H9 (cell line): Measurements from ENCODE around the gene PPFIA2. TPM values are rescaled to one million over a fixed set of nuclear protein-coding genes. Genes with fewer than 3 reads are reported as not detected.

Experiments used
- DNase-seq: peaks from one replicate; pipeline ENCODE4 v3.0.0-alpha.2; 2017
- H2AFZ ChIP-seq: one replicate; pipeline ENCODE4 v1.6.1; 2013; ENCODE audit warnings: mild to moderate bottlenecking, low read length, control low read depth, moderate library complexity
- H2AK5ac ChIP-seq: 2 replicates; pipeline ENCODE4 v1.6.1; 2013; ENCODE audit warnings: low read length, control low read depth, mixed read lengths; ENCODE audit not compliant: insufficient read length
- H2BK120ac ChIP-seq: one replicate; pipeline ENCODE4 v1.6.1; 2013; ENCODE audit warnings: low read depth, mild to moderate bottlenecking, low read length, control low read depth, inconsistent platforms; ENCODE audit not compliant: poor library complexity, severe bottlenecking
- H2BK12ac ChIP-seq: 2 replicates; pipeline ENCODE4 v1.6.1; 2013; ENCODE audit warnings: low read length, control low read depth, mixed read lengths, low read depth; ENCODE audit not compliant: insufficient read length
- H2BK15ac ChIP-seq: 2 replicates; pipeline ENCODE4 v1.6.1; 2013; ENCODE audit warnings: low read depth, low read length, control low read depth
- H2BK20ac ChIP-seq: one replicate; pipeline ENCODE4 v1.6.1; 2013; ENCODE audit warnings: low read depth, mild to moderate bottlenecking, low read length, control low read depth, inconsistent platforms; ENCODE audit not compliant: poor library complexity, severe bottlenecking
- H2BK5ac ChIP-seq: 2 replicates; pipeline ENCODE4 v1.6.1; 2013; ENCODE audit warnings: low read length, control low read depth, mixed read lengths; ENCODE audit not compliant: insufficient read length
- H3K14ac ChIP-seq: 2 replicates; pipeline ENCODE4 v1.6.1; 2013; ENCODE audit warnings: low read length, control low read depth; ENCODE audit not compliant: insufficient read depth
- H3K18ac ChIP-seq: 2 replicates; pipeline ENCODE4 v1.6.1; 2013; ENCODE audit warnings: low read depth, mild to moderate bottlenecking, mixed read lengths, low read length, control low read depth; ENCODE audit not compliant: insufficient read length
- H3K23ac ChIP-seq: 2 replicates; pipeline ENCODE4 v1.6.1; 2013; ENCODE audit warnings: low read length, control low read depth, mixed read lengths, low read depth; ENCODE audit not compliant: insufficient read length
- H3K23me2 ChIP-seq: 2 replicates; pipeline ENCODE4 v1.6.1; 2013; ENCODE audit warnings: low read depth, mild to moderate bottlenecking, mixed read lengths, low read length, control low read depth; ENCODE audit not compliant: insufficient read length, poor library complexity, severe bottlenecking
- H3K27ac ChIP-seq: 2 replicates; pipeline ENCODE4 v1.5.1; 2013; ENCODE audit warnings: low read length, control low read depth, mixed read lengths, low read depth; ENCODE audit not compliant: insufficient read length
- H3K27me3 ChIP-seq: 2 replicates; pipeline ENCODE4 v1.6.1; 2013; ENCODE audit warnings: low read length, control low read depth, inconsistent platforms; ENCODE audit not compliant: insufficient read depth
- H3K4ac ChIP-seq: 2 replicates; pipeline ENCODE4 v1.6.1; 2013; ENCODE audit warnings: low read depth, mild to moderate bottlenecking, control low read depth, inconsistent platforms, low read length, moderate library complexity
- H3K4me1 ChIP-seq: 2 replicates; pipeline ENCODE4 v1.6.1; 2013; ENCODE audit warnings: low read length, control low read depth, inconsistent platforms; ENCODE audit not compliant: insufficient read depth
- H3K4me2 ChIP-seq: 2 replicates; pipeline ENCODE4 v1.6.1; 2013; ENCODE audit warnings: low read length, control low read depth, mixed read lengths; ENCODE audit not compliant: insufficient read length, insufficient read depth
- H3K56ac ChIP-seq: 2 replicates; pipeline ENCODE4 v1.6.1; 2013; ENCODE audit warnings: low read depth, mild to moderate bottlenecking, mixed read lengths, low read length, control low read depth; ENCODE audit not compliant: insufficient read length
- H3K79me1 ChIP-seq: 2 replicates; pipeline ENCODE4 v1.6.1; 2013; ENCODE audit warnings: low read depth, mild to moderate bottlenecking, moderate library complexity, low read length, control low read depth, inconsistent platforms; ENCODE audit not compliant: insufficient read depth, poor library complexity, severe bottlenecking
- H3K79me2 ChIP-seq: 2 replicates; pipeline ENCODE4 v1.6.1; 2013; ENCODE audit warnings: low read length, control low read depth, inconsistent platforms; ENCODE audit not compliant: insufficient read depth
- H3K9ac ChIP-seq: 2 replicates; pipeline ENCODE4 v1.6.1; 2013; ENCODE audit warnings: low read length, control low read depth, mixed read lengths; ENCODE audit not compliant: insufficient read length; ENCODE audit errors: extremely low read depth
- H3K9me3 ChIP-seq: one replicate; pipeline ENCODE4 v1.6.1; 2013; ENCODE audit warnings: low read depth, low read length, inconsistent platforms; ENCODE audit not compliant: control insufficient read depth
- H3T11ph ChIP-seq: one replicate; pipeline ENCODE4 v1.6.1; 2013; ENCODE audit warnings: mild to moderate bottlenecking, low read length, control low read depth, inconsistent platforms
- H4K20me1 ChIP-seq: one replicate; pipeline ENCODE4 v1.6.1; 2013; ENCODE audit not compliant: control insufficient read depth, insufficient read length, insufficient read depth
- H4K5ac ChIP-seq: 2 replicates; pipeline ENCODE4 v1.6.1; 2013; ENCODE audit warnings: low read depth, mild to moderate bottlenecking, mixed read lengths, low read length, control low read depth; ENCODE audit not compliant: insufficient read length
- H4K8ac ChIP-seq: replicated peaks from 2 replicates; pipeline ENCODE4 v1.6.1; 2013; ENCODE audit warnings: low read length, control low read depth, mixed read lengths, low read depth; ENCODE audit not compliant: insufficient read length
- H4K91ac ChIP-seq: 2 replicates; pipeline ENCODE4 v1.6.1; 2013; ENCODE audit warnings: low read depth, mild to moderate bottlenecking, moderate library complexity, mixed read lengths, low read length, control low read depth; ENCODE audit not compliant: insufficient read length
- H3K27ac Mint-ChIP-seq, 3 experiments: 2 replicates in 2 of 3; 3 replicates in 1 of 3; pipeline ENCODE4 v1.8.0; 2020 to 2021; ENCODE audit warnings: mixed read lengths in 3 of 3, mild to moderate bottlenecking in 1 of 3, moderate library complexity in 1 of 3
- H3K27me3 Mint-ChIP-seq: 2 replicates; pipeline ENCODE4 v1.8.0; 2021; ENCODE audit warnings: low read depth, mild to moderate bottlenecking, moderate library complexity, mixed read lengths
- H3K36me3 Mint-ChIP-seq, 3 experiments: 2 replicates in 2 of 3; 3 replicates in 1 of 3; pipeline ENCODE4 v1.8.0; 2020 to 2021; ENCODE audit warnings: low read depth in 3 of 3, mixed read lengths in 3 of 3; ENCODE audit not compliant: insufficient read depth in 1 of 3
- H3K4me1 Mint-ChIP-seq, 2 experiments: 2 replicates each; pipeline ENCODE4 v1.8.0; 2020; ENCODE audit warnings: mixed read lengths in 2 of 2
- H3K4me3 Mint-ChIP-seq, 2 experiments: 2 replicates in 1 of 2; 3 replicates in 1 of 2; pipeline ENCODE4 v1.8.0; 2020 to 2021; ENCODE audit warnings: mild to moderate bottlenecking in 2 of 2, mixed read lengths in 2 of 2, moderate library complexity in 1 of 2
- H3K9me3 Mint-ChIP-seq, 2 experiments: 2 replicates in 1 of 2; 3 replicates in 1 of 2; pipeline ENCODE4 v1.8.0; 2020; ENCODE audit warnings: mild to moderate bottlenecking in 2 of 2, mixed read lengths in 2 of 2, moderate library complexity in 1 of 2
- CTCF ChIP-seq: fragments of 200-600 bp; sonication (generic); conservative IDR thresholded peaks from 3 replicates; pipeline ENCODE4 v1.8.0; 2021; ENCODE audit warnings: antibody characterized with exemption, mild to moderate bottlenecking
- WGBS: extraction: QIAGEN DNeasy Blood & Tissue Kit; methylation state at CpG from one replicate; pipeline ENCODE4 v1.1.7; 2013; ENCODE audit warnings: missing lambda C conversion rate, low lambda C conversion rate, mixed read lengths; ENCODE audit not compliant: insufficient read length; ENCODE audit errors: extremely low coverage; 5-methylcytosine and 5-hydroxymethylcytosine counted together
- total RNA-seq: library from RNA; stranded (reverse); gene quantifications from 2 replicates; pipeline ENCODE4 v1.2.1, GENCODE V29; 2021

PPFIA2 gene
- total RNA-seq, 1 experiment from 2014 or later, result 1.3 TPM

- no peaks in the 10 kb centered on the region for H4K20me1 ChIP-seq
- Mint-ChIP-seq H3K36me3 (no peaks in the 10 kb centered on the region), H3K4me3 (no peak overlapping the region), H3K4me1 (no peaks in the 10 kb centered on the region; a peak in 1 of 4 replicates), H3K9me3 (no peaks in the 10 kb centered on the region; a peak in 1 of 5 replicates), H3K27ac (no peak overlapping the region), H3K27me3 (no peaks in the 10 kb centered on the region)
- no peak overlapping the region for H3K23ac ChIP-seq
- H3K4me1 ChIP-seq, result no peaks in the 10 kb centered on the region
- H2BK120ac ChIP-seq, result no peak overlapping the region
- H4K91ac ChIP-seq, result no peak overlapping the region
- no peak overlapping the region for H3K56ac ChIP-seq
- no peak overlapping the region for H3K14ac ChIP-seq
- no peak overlapping the region for H2BK15ac ChIP-seq
- DNase-seq, result no peak
- no peak overlapping the region for H3K27ac ChIP-seq
- TF ChIP-seq CTCF, result no peak
- H4K5ac ChIP-seq, result no peak overlapping the region
- no peak overlapping the region for H2AFZ ChIP-seq
- no peaks in the 10 kb centered on the region for H3K79me1 ChIP-seq
- H3K18ac ChIP-seq, result no peak overlapping the region
- H3K9me3 ChIP-seq, result no peaks in the 10 kb centered on the region
- no peaks in the 10 kb centered on the region for H3K23me2 ChIP-seq
- H3K79me2 ChIP-seq, result no peaks in the 10 kb centered on the region
- no peak overlapping the region for H2BK20ac ChIP-seq
- no peak overlapping the region for H3K9ac ChIP-seq
- H2BK12ac ChIP-seq, result no peak overlapping the region
- H3K27me3 ChIP-seq, result no peaks in the 10 kb centered on the region
- H2BK5ac ChIP-seq, result no peak overlapping the region
- H2AK5ac ChIP-seq, result no peak overlapping the region
- H4K8ac ChIP-seq, result no peak overlapping the region
- H3K4me2 ChIP-seq, result no peak overlapping the region
- H3K4ac ChIP-seq, result no peak overlapping the region
- no peak overlapping the region for H3T11ph ChIP-seq
- no CpG with 5 or more reads among the region's 3 CpGs for WGBS
Measured at GRCh38 chr12:81395431-81395830, 363.7 kb downstream of the PPFIA2 start.
